Liver (tissue), 9 donors: ENCODE results near the gene PTCRA. TPM values are rescaled to one million over a fixed set of nuclear protein-coding genes. Genes with fewer than 3 reads are reported as not detected.

Experiments used
- DNase-seq: peaks from one replicate; pipeline ENCODE4 v3.0.0-alpha.2; 2017; ENCODE audit warnings: low spot score
- H3K27ac ChIP-seq, 2 donors: one replicate each; pipeline ENCODE4 v1.7.0; 2013; ENCODE audit warnings: inconsistent platforms in 2 of 2, low read length in 2 of 2, control low read depth in 1 of 2, low read depth in 1 of 2, mild to moderate bottlenecking in 1 of 2
- H3K27me3 ChIP-seq, 4 donors: one replicate each; pipeline versions ENCODE4 v1.6.1 to v1.7.0; 2013; ENCODE audit warnings: low read length in 3 of 4, inconsistent platforms in 1 of 4, mild to moderate bottlenecking in 1 of 4, moderate library complexity in 1 of 4; ENCODE audit not compliant: control insufficient read depth in 4 of 4, insufficient read depth in 4 of 4
- H3K36me3 ChIP-seq, 4 donors: one replicate each; pipeline versions ENCODE4 v1.6.1 to v1.7.0; 2013; ENCODE audit warnings: low read length in 3 of 4, mild to moderate bottlenecking in 3 of 4, low read depth in 1 of 4, moderate library complexity in 1 of 4; ENCODE audit not compliant: control insufficient read depth in 4 of 4, insufficient read depth in 3 of 4
- H3K4me1 ChIP-seq, 4 donors: one replicate each; pipeline versions ENCODE4 v1.6.1 to v1.7.0; 2013; ENCODE audit warnings: low read length in 3 of 4, mild to moderate bottlenecking in 3 of 4, moderate library complexity in 1 of 4; ENCODE audit not compliant: control insufficient read depth in 4 of 4, insufficient read depth in 4 of 4
- H3K4me3 ChIP-seq, 3 donors: one replicate each; pipeline versions ENCODE4 v1.6.1 to v1.7.0; 2013; ENCODE audit warnings: low read length in 3 of 3, control low read depth in 1 of 3, low read depth in 1 of 3, mild to moderate bottlenecking in 1 of 3
- H3K9ac ChIP-seq, 2 donors: one replicate each; pipeline ENCODE4 v1.7.0; 2013; ENCODE audit warnings: low read length in 2 of 2, mild to moderate bottlenecking in 2 of 2, moderate library complexity in 2 of 2, control low read depth in 1 of 2, low read depth in 1 of 2
- H3K9me3 ChIP-seq, 4 donors: one replicate each; pipeline versions ENCODE4 v1.6.1 to v1.7.0; 2013; ENCODE audit warnings: low read length in 3 of 4; ENCODE audit not compliant: control insufficient read depth in 4 of 4
- EGR1 ChIP-seq, 2 donors: IDR thresholded peaks; 2 replicates each; pipeline ENCODE4 v1.6.1; 2016 to 2018; ENCODE audit warnings: antibody characterized with exemption in 2 of 2, low read depth in 2 of 2
- FOXA1 ChIP-seq: IDR thresholded peaks from 2 replicates; pipeline ENCODE4 v1.6.1; 2016; ENCODE audit warnings: antibody characterized with exemption
- FOXA2 ChIP-seq: IDR thresholded peaks from 2 replicates; pipeline ENCODE4 v1.6.1; 2016; ENCODE audit warnings: antibody characterized with exemption
- GABPA ChIP-seq, 2 donors: IDR thresholded peaks in 1 of 2; conservative IDR thresholded peaks in 1 of 2; 2 replicates each; pipeline ENCODE4 v1.6.1; 2016; ENCODE audit warnings: antibody characterized with exemption in 2 of 2, mild to moderate bottlenecking in 1 of 2, moderate library complexity in 1 of 2
- HNF4A ChIP-seq, 2 donors: conservative IDR thresholded peaks; 2 replicates each; pipeline ENCODE4 v1.6.1; 2016; ENCODE audit warnings: antibody characterized with exemption in 2 of 2, mild to moderate bottlenecking in 2 of 2
- HNF4G ChIP-seq: IDR thresholded peaks from 2 replicates; pipeline ENCODE4 v1.6.1; 2016; ENCODE audit warnings: antibody characterized with exemption
- JUND ChIP-seq, 2 donors: IDR thresholded peaks; 2 replicates each; pipeline ENCODE4 v1.6.1; 2016; ENCODE audit warnings: antibody characterized with exemption in 2 of 2
- NR2F2 ChIP-seq: IDR thresholded peaks from 2 replicates; pipeline ENCODE4 v1.6.1; 2016; ENCODE audit warnings: antibody characterized with exemption
- RAD21 ChIP-seq, 2 donors: IDR thresholded peaks; 2 replicates each; pipeline ENCODE4 v1.6.1; 2016; ENCODE audit warnings: antibody characterized with exemption in 2 of 2, mild to moderate bottlenecking in 2 of 2
- RXRA ChIP-seq, 2 donors: IDR thresholded peaks; 2 replicates each; pipeline ENCODE4 v1.6.1; 2017 to 2018; ENCODE audit warnings: antibody characterized with exemption in 2 of 2, mild to moderate bottlenecking in 1 of 2
- SP1 ChIP-seq: IDR thresholded peaks from 2 replicates; pipeline ENCODE4 v1.6.1; 2018; ENCODE audit warnings: antibody characterized with exemption, mild to moderate bottlenecking
- TAF1 ChIP-seq: conservative IDR thresholded peaks from 2 replicates; pipeline ENCODE4 v1.6.1; 2016; ENCODE audit warnings: antibody characterized with exemption, mild to moderate bottlenecking
- YY1 ChIP-seq: IDR thresholded peaks from 2 replicates; pipeline ENCODE4 v1.6.1; 2016; ENCODE audit warnings: antibody characterized with exemption, mild to moderate bottlenecking
- WGBS: extraction: QIAGEN DNeasy Blood & Tissue Kit; methylation state at CpG from one replicate; pipeline ENCODE4 v1.1.7; 2013; 5-methylcytosine and 5-hydroxymethylcytosine counted together
- polyA plus RNA-seq, 2 donors: library from polyadenylated mRNA; stranded (reverse) in 1 of 2; unstranded in 1 of 2; fragments of 200-250 nt in 1 of 2; fragments of >200 nt in 1 of 2; fragmentation: Nextera tagmentation in 1 of 2; extraction: Ambion mirVana in 1 of 2; gene quantifications; one replicate each; pipeline versions ENCODE4 v1.2.1 to v1.2.3, GENCODE V29; 2013 to 2015
- total RNA-seq, 2 donors: library from RNA; depleted of rRNA; stranded (reverse); fragments of >200 nt; gene quantifications; one replicate each; pipeline ENCODE4 v1.2.3, GENCODE V29; 2014
- TF ChIP-seq, protein P1 (sequence below): IDR thresholded peaks from 2 replicates; pipeline ENCODE4 v1.6.1; 2016; ENCODE audit warnings: antibody characterized with exemption, mild to moderate bottlenecking
- TF ChIP-seq, protein P2 (sequence below): IDR thresholded peaks from 2 replicates; pipeline ENCODE4 v1.6.1; 2016; ENCODE audit warnings: antibody characterized with exemption
- TF ChIP-seq, protein P3 (sequence below): IDR thresholded peaks from 2 replicates; pipeline ENCODE4 v1.6.1; 2016; ENCODE audit warnings: antibody characterized with exemption
- TF ChIP-seq, protein P4 (sequence below): IDR thresholded peaks from 2 replicates; pipeline ENCODE4 v1.6.1; 2016; ENCODE audit warnings: antibody characterized with exemption
- TF ChIP-seq, protein P5 (sequence below): fragments of 150-350 bp; IDR thresholded peaks from 2 replicates; pipeline ENCODE4 v1.5.1; 2017; ENCODE audit warnings: improper control_type of control experiment, low read depth, low read length; ENCODE audit not compliant: missing input control
- donor health status: healthy.
- donor health status: healthy.
- donor health status: healthy.
- donor health status: healthy.
- donor health status: healthy.

PTCRA gene
- total and polyA plus RNA-seq, 4 donors = 0.63 to 1.1 TPM; not detected in 2

DNA sequence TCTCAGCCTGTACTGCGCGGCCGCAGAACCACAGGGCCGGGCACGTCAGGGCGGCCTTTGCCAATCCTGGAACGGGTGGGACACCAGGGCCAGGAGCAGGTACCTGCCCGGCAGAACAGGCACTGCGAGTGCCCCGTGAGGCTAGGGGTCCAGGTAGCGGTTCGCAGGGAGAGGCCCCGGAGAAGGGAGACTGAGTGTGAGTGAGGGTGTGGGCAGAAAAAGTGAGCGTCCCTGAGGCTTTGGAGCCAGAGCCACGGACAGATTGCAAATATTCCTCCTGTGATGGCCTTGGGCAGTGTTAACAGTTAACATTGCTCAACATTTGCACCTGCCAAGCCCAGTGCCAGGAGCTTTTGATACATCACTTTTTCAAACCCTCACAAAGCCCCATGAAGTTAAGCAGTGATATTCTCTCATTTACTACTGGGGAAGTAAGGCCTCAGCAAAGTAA is 45.2 kb downstream of the PTCRA start:
- peak overlapping the region; percentile 69 to 84 (median 80) for H3K4me3 ChIP-seq
- peaks cover 3 to 32% (median 26%) of the 10 kb centered on the region in 4 donors for H3K4me1 ChIP-seq
- no peak for DNase-seq
- H3K27ac ChIP-seq = peak overlapping the region; percentile 84 to 94
- no peaks in the 10 kb centered on the region for H3K27me3 ChIP-seq
- 17% methylated on average over 15 of the region's 15 CpGs for WGBS
- H3K9me3 ChIP-seq = no peaks in the 10 kb centered on the region
- H3K9ac ChIP-seq = peak overlapping the region in 1 of 2 donors; percentile 8
- TF ChIP-seq HNF4G (no peak), SP1 (no peak), JUND (IDR thresholded peaks at IDR 0.05) (no peak), RAD21 (IDR thresholded peaks at IDR 0.05) (peak in 1 of 2 donors; percentile 42), FOXA2 (no peak), GABPA (IDR thresholded peaks at IDR 0.05 in 1 of 2, conservative IDR thresholded peaks at IDR 0.05 in 1 of 2) (peak in 1 of 2 donors; percentile 22), EGR1 (IDR thresholded peaks at IDR 0.05; ENCODE audit: low read depth in 2 of 2) (no peak), HNF4A (conservative IDR thresholded peaks at IDR 0.05) (peak in 1 of 2 donors; percentile 41), TAF1 (no peak), FOXA1 (no peak), YY1 (peak; percentile 2), RXRA (IDR thresholded peaks at IDR 0.05) (peak; percentile 29 to 42), NR2F2 (no peak)
- TF ChIP-seq, protein P1, sequence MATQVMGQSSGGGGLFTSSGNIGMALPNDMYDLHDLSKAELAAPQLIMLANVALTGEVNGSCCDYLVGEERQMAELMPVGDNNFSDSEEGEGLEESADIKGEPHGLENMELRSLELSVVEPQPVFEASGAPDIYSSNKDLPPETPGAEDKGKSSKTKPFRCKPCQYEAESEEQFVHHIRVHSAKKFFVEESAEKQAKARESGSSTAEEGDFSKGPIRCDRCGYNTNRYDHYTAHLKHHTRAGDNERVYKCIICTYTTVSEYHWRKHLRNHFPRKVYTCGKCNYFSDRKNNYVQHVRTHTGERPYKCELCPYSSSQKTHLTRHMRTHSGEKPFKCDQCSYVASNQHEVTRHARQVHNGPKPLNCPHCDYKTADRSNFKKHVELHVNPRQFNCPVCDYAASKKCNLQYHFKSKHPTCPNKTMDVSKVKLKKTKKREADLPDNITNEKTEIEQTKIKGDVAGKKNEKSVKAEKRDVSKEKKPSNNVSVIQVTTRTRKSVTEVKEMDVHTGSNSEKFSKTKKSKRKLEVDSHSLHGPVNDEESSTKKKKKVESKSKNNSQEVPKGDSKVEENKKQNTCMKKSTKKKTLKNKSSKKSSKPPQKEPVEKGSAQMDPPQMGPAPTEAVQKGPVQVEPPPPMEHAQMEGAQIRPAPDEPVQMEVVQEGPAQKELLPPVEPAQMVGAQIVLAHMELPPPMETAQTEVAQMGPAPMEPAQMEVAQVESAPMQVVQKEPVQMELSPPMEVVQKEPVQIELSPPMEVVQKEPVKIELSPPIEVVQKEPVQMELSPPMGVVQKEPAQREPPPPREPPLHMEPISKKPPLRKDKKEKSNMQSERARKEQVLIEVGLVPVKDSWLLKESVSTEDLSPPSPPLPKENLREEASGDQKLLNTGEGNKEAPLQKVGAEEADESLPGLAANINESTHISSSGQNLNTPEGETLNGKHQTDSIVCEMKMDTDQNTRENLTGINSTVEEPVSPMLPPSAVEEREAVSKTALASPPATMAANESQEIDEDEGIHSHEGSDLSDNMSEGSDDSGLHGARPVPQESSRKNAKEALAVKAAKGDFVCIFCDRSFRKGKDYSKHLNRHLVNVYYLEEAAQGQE = peak; percentile 14
- TF ChIP-seq, protein P2, sequence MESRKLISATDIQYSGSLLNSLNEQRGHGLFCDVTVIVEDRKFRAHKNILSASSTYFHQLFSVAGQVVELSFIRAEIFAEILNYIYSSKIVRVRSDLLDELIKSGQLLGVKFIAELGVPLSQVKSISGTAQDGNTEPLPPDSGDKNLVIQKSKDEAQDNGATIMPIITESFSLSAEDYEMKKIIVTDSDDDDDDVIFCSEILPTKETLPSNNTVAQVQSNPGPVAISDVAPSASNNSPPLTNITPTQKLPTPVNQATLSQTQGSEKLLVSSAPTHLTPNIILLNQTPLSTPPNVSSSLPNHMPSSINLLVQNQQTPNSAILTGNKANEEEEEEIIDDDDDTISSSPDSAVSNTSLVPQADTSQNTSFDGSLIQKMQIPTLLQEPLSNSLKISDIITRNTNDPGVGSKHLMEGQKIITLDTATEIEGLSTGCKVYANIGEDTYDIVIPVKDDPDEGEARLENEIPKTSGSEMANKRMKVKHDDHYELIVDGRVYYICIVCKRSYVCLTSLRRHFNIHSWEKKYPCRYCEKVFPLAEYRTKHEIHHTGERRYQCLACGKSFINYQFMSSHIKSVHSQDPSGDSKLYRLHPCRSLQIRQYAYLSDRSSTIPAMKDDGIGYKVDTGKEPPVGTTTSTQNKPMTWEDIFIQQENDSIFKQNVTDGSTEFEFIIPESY = no peak
- TF ChIP-seq, protein P3, sequence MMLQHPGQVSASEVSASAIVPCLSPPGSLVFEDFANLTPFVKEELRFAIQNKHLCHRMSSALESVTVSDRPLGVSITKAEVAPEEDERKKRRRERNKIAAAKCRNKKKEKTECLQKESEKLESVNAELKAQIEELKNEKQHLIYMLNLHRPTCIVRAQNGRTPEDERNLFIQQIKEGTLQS = no peak
- TF ChIP-seq, protein P4, sequence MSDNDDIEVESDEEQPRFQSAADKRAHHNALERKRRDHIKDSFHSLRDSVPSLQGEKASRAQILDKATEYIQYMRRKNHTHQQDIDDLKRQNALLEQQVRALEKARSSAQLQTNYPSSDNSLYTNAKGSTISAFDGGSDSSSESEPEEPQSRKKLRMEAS = no peak
- TF ChIP-seq, protein P5, sequence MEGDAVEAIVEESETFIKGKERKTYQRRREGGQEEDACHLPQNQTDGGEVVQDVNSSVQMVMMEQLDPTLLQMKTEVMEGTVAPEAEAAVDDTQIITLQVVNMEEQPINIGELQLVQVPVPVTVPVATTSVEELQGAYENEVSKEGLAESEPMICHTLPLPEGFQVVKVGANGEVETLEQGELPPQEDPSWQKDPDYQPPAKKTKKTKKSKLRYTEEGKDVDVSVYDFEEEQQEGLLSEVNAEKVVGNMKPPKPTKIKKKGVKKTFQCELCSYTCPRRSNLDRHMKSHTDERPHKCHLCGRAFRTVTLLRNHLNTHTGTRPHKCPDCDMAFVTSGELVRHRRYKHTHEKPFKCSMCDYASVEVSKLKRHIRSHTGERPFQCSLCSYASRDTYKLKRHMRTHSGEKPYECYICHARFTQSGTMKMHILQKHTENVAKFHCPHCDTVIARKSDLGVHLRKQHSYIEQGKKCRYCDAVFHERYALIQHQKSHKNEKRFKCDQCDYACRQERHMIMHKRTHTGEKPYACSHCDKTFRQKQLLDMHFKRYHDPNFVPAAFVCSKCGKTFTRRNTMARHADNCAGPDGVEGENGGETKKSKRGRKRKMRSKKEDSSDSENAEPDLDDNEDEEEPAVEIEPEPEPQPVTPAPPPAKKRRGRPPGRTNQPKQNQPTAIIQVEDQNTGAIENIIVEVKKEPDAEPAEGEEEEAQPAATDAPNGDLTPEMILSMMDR = no peak
- peaks cover 6 to 30% (median 19%) of the 10 kb centered on the region in 4 donors for H3K36me3 ChIP-seq
